GDM1 (cell line): ENCODE data around the gene IGSF6.
"Not testable (repeated sequence)": the region's sequence is repeated elsewhere in the genome, so short reads cannot be mapped to it uniquely, and the experiment has no call there.

Source experiments
- DNase-seq: peaks from one replicate; lab custom pipeline; 2025; lab: John Stamatoyannopoulos, UW

Gene IGSF6

GRCh38 chr16:21629616-21630539 lies 22.5 kb downstream of the IGSF6 start:
- not testable (repeated sequence) for DNase-seq

- no peak for DNase-seq
Observed at GRCh38 chr16:21628772-21629171, 23.6 kb downstream of the IGSF6 start.

- no peak for DNase-seq
Observed at GRCh38 chr16:21628121-21628726, 24.2 kb downstream of the IGSF6 start.

- DNase-seq = peak; percentile 7
Observed at GRCh38 chr16:21626659-21627277, 25.6 kb downstream of the IGSF6 start.

GRCh38 chr16:21625026-21625425 lies 27.4 kb downstream of the IGSF6 start:
- DNase-seq = no peak

- DNase-seq = no peak
Observed at GRCh38 chr16:21622545-21622944, 29.9 kb downstream of the IGSF6 start.

GRCh38 chr16:21620592-21620991 lies 31.8 kb downstream of the IGSF6 start:
- no peak for DNase-seq

- DNase-seq = no peak
Observed at GRCh38 chr16:21619765-21620425, 32.5 kb downstream of the IGSF6 start.

- no peak for DNase-seq
Observed at GRCh38 chr16:21618281-21618680, 34.1 kb downstream of the IGSF6 start.

- DNase-seq = no peak
Observed at GRCh38 chr16:21617607-21618006, 34.8 kb downstream of the IGSF6 start.

- DNase-seq = no peak
Observed at GRCh38 chr16:21614896-21615295, 37.5 kb downstream of the IGSF6 start.

- DNase-seq = no peak
Observed at GRCh38 chr16:21613781-21614180, 38.6 kb downstream of the IGSF6 start.

GRCh38 chr16:21613361-21613760 lies 39.0 kb downstream of the IGSF6 start:
- DNase-seq = no peak

- no peak for DNase-seq
Observed at GRCh38 chr16:21611556-21612384, 40.6 kb downstream of the IGSF6 start.

GRCh38 chr16:21611198-21611555 lies 41.2 kb downstream of the IGSF6 start:
- DNase-seq = no peak

GRCh38 chr16:21610766-21611165 lies 41.6 kb downstream of the IGSF6 start:
- no peak for DNase-seq

- DNase-seq = no peak
Observed at GRCh38 chr16:21610006-21610544, 42.3 kb downstream of the IGSF6 start.

GRCh38 chr16:21608639-21609328 lies 43.6 kb downstream of the IGSF6 start:
- DNase-seq = peak; percentile 47

- not testable (repeated sequence) for DNase-seq
Observed at GRCh38 chr16:21605848-21606247, 46.6 kb downstream of the IGSF6 start.

- DNase-seq = no peak
Observed at GRCh38 chr16:21603928-21604327, 48.5 kb downstream of the IGSF6 start.

GRCh38 chr16:21602785-21603184 lies 49.6 kb downstream of the IGSF6 start:
- DNase-seq = no peak
